Measurements from ENCODE around the gene HP1BP3.

- TF ChIP-seq NFE2L2 (IDR thresholded peaks at IDR 0.05; ENCODE audit: low read depth, low read length) (no peak), CTCF (conservative IDR thresholded peaks at IDR 0.05; ENCODE audit: low read depth, low read length) (no peak), POLR2A (IDR thresholded peaks at IDR 0.05; ENCODE audit: low read depth, low read length) (no peak)
Measured at GRCh38 chr1:20693623-20694022, 93.5 kb downstream of the HP1BP3 start.
